Activated naive CD4-positive, alpha-beta T cell treated with anti-CD3 and anti-CD28 coated beads for 36 hours (primary cell): ENCODE data around the gene PDP2. TPM values are rescaled to one million over a fixed set of nuclear protein-coding genes. Genes with fewer than 3 reads are reported as not detected.

Experiments
- CTCF ChIA-PET: fragments of 350-600 bp; sonication (Branson Sonifier 250); formaldehyde crosslinking; loops from one replicate; lab custom pipeline; 2021; ENCODE audit warnings: antibody characterized with exemption; lab: Charles Lee
- DNase-seq: peaks from one replicate; pipeline ENCODE4 v3.0.0-alpha.2; 2020
- H3K27ac Mint-ChIP-seq: one replicate; pipeline ENCODE4 v1.8.0; 2021; ENCODE audit warnings: mild to moderate bottlenecking, mixed read lengths
- H3K27me3 Mint-ChIP-seq: one replicate; pipeline ENCODE4 v1.8.0; 2021; ENCODE audit warnings: low read depth, mixed read lengths
- H3K36me3 Mint-ChIP-seq: one replicate; pipeline ENCODE4 v1.8.0; 2021; ENCODE audit warnings: low read depth, mixed read lengths
- H3K4me1 Mint-ChIP-seq: one replicate; pipeline ENCODE4 v1.8.0; 2021; ENCODE audit warnings: low read depth, mixed read lengths
- H3K4me3 Mint-ChIP-seq: one replicate; pipeline ENCODE4 v1.8.0; 2021; ENCODE audit warnings: mild to moderate bottlenecking, moderate library complexity, mixed read lengths
- H3K9me3 Mint-ChIP-seq: one replicate; pipeline ENCODE4 v1.8.0; 2021; ENCODE audit warnings: mixed read lengths
- intact Hi-C: fragments of 100-400 bp; cut with micrococcal nuclease; formaldehyde crosslinking; loops from one replicate; pipeline ENCODE4 v1.15.1; 2023
- total RNA-seq, 2 experiments: library from RNA; stranded (reverse); gene quantifications; one replicate each; pipeline ENCODE4 v1.2.3, GENCODE V29; 2021

Gene PDP2
- total RNA-seq, 2 experiments from 2014 or later, result 18.8 to 20.6 TPM

DNA sequence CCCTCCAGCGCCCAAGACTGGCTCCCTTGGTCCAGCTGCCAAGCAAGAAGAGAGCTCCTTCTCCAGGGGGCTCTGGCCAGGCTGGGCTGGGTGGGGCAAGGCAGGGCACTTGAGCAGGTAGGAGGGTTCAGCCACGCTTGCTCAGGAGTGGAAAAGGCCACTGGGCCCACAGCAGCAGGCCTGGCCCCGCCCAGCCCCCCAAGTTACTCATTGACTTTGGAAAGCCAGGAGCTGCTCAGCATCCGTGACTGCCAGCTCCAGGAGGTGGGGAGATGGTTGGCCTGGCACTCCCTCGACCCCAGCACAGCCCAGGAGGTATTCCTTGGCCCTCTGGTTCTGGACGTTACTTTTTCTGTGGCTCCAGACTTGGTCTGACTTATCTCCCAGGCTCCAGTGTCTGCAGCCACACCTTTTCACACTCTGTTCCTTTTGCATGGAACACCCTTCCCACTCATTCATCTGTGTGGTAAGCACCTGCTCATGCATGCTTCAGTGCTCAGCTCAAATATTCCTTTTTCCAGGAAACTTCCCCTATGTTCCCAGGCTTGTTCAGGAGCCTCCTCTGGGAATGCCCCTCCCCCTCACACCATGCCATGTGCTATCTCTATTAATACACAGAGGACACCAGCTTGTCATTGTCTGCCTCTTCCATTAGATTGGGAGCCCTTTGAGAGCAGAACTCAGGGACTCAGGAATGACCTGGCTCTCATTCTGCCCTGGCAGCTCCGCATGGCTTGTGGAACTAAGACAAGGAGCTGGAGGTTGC lies 38.7 kb downstream of the PDP2 start, which contains the start of gene CDH16:
CDH16 (minus strand) TSS at position 83 of the 766 bp plus-strand sequence. CDS start 820 bp downstream, outside the sequence.
- no peak for DNase-seq
- CTCF ChIA-PET, result interaction anchor here (1.8 kb wide), 1 partner anchor 24 kb away, joined by 6 read pairs; no protein-coding TSS in a partner anchor
- Mint-ChIP-seq H3K27ac (no peak within 1 kb of the TSS), H3K9me3 (no peaks in the 10 kb centered on the region), H3K36me3 (no peaks in the 10 kb centered on the region), H3K4me3 (no peak within 1 kb of the TSS), H3K27me3 (peaks cover 10% of the 10 kb centered on the region), H3K4me1 (no peaks in the 10 kb centered on the region)
- intact Hi-C loops, result no loop called here

DNA sequence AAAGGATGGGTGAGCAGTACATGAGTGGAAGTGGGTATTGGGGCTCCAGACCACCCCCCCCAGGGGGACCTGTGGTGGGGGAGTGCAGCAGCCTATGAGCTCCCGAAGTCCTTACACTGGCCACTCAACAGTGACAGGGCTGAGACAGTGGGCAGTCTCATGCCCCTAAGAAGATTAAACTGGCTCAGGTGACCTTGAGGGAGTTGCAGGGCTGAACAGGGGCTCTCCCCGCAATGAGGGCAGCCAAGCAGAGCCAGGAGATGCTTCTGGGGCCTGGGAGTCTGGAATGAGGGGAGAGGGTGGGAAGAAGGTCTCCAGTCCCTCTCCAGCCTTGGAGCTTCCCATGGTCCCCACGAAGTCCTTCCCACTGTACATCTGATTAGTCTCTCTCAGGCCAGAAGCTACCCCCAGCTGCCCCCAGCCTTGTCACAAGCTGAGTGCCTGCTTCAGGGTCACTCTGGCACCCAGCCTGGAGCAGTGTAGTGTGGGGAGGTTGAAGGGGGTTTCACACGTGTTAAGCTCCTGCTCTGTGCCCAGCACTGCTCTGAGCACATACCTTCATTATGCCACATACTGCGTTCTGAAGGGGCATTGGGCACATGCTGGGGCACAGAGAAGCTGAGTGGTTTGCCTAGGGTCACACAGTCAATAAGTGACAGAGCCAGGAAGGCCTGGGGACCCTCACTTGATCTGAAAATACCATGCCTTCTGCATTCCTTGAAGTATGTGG lies 39.4 kb downstream of the PDP2 start:
- CTCF ChIA-PET, result no interaction called here
- DNase-seq, result no peak
- Mint-ChIP-seq H3K27me3 (peaks cover 15% of the 10 kb centered on the region), H3K4me1 (no peaks in the 10 kb centered on the region), H3K4me3 (no peak overlapping the region), H3K9me3 (no peaks in the 10 kb centered on the region), H3K36me3 (no peaks in the 10 kb centered on the region), H3K27ac (no peak overlapping the region)
- intact Hi-C loops, result no loop called here

DNA sequence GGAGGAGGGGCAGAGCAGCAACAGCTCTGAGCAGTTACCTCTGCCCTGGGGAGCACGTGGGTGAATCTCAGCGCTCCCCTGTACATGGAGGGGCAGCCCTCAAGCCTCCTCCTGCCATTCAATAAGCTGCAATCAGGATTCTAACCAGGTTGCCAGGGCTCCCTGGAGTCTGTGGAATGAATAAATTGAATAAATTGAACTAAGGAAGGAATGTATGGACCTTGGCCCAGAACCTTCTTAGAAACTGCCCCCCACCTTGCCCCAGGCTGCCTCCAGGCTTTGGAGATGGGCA lies 39.9 kb downstream of the PDP2 start:
- intact Hi-C loops, result no loop called here
- H3K4me1 Mint-ChIP-seq, result peaks cover under 1% of the 10 kb centered on the region
- no peak overlapping the region for H3K27ac Mint-ChIP-seq
- no peaks in the 10 kb centered on the region for H3K9me3 Mint-ChIP-seq
- H3K4me3 Mint-ChIP-seq, result no peak overlapping the region
- CTCF ChIA-PET, result no interaction called here
- DNase-seq, result no peak
- peaks cover 16% of the 10 kb centered on the region for H3K27me3 Mint-ChIP-seq
- no peaks in the 10 kb centered on the region for H3K36me3 Mint-ChIP-seq

DNA sequence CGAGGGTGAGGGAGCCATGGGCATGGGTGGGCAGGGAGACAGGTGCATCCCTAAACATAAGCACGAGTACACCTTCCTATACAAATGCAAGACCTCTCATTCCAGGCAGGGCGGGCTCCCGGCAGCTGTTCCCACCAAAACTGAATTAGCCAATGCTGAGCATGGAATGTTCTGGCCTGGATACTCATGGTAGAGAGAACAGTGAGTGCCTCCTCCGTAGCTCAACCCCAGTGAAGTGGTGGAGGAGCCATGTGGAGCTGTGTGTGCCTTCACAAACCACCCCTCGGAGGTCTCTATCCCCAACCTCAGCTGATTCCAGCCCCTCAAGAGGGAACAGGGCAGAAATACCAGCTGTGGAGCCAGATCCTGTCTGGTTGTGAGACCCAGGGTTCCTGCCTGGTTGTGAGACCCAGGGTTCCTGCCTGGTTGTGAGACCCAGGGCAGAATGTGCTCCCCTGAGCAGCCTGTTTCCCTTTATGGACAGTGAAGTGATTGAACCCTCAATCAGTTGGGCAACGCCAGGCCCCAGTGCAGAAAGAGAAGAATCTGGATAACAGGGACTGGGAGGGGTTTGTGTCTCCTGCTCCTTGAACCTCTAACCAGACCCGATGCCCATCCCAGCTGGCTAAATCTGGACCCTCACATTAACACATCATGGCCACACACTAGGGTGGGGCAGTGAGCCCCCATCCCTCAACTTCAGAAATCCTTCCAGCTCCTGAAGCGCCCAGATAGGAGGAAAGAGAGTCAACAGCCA lies 40.8 kb downstream of the PDP2 start:
- DNase-seq, result no peak
- peaks cover 24% of the 10 kb centered on the region for H3K27me3 Mint-ChIP-seq
- H3K36me3 Mint-ChIP-seq, result no peaks in the 10 kb centered on the region
- H3K27ac Mint-ChIP-seq, result no peak overlapping the region
- H3K4me1 Mint-ChIP-seq, result peaks cover 7% of the 10 kb centered on the region
- intact Hi-C loops, result no loop called here
- no peaks in the 10 kb centered on the region for H3K9me3 Mint-ChIP-seq
- no peak overlapping the region for H3K4me3 Mint-ChIP-seq
- CTCF ChIA-PET, result interaction anchor here (0.6 to 1.7 kb wide), 4 partner anchors 9 to 91 kb away, joined by 3 to 6 read pairs (median 3); no protein-coding TSS in a partner anchor

DNA sequence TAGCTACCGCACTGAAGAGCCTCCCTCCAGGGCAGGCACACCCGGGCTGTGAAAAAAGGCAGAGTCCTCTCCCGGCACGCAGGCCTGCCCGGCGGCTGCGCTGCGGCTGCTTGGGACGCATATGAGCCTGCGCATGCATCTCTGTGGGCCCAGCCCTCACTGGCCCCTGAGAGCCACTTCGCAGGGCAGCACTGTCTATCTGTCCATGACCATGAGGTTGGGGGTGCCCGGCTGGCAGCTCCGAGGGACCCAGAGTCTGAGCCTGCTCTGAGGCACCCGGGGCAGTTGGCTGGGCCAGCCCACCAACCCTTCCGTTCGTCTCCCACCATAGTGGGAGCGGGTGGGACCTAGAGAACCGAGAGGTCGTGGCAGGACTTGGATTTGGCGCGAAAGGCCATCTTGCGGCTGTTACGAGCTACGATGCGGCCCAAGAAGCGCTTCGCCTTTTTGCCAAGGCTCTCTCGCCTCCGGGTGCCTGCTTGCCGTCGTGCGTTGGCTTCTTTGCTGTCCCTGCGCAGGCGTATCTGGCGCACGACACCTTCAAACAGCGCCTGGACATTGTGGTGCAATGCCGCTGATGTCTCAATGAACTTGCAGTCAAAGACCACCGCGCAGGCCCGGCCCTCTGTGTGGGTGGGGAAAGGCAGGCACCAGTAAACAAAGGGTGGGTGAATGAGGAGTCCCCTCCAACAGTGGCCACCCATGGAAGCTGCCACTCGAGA lies 41.6 kb downstream of the PDP2 start:
- CTCF ChIA-PET, result interaction anchor here (0.6 to 1.7 kb wide), 5 partner anchors 10 to 92 kb away, joined by 3 to 7 read pairs (median 3); no protein-coding TSS in a partner anchor
- H3K9me3 Mint-ChIP-seq, result no peaks in the 10 kb centered on the region
- no peaks in the 10 kb centered on the region for H3K36me3 Mint-ChIP-seq
- no peak overlapping the region for H3K27ac Mint-ChIP-seq
- H3K4me1 Mint-ChIP-seq, result peaks cover 7% of the 10 kb centered on the region
- peaks cover 24% of the 10 kb centered on the region for H3K27me3 Mint-ChIP-seq
- intact Hi-C loops, result no loop called here
- H3K4me3 Mint-ChIP-seq, result no peak overlapping the region
- DNase-seq, result no peak

DNA sequence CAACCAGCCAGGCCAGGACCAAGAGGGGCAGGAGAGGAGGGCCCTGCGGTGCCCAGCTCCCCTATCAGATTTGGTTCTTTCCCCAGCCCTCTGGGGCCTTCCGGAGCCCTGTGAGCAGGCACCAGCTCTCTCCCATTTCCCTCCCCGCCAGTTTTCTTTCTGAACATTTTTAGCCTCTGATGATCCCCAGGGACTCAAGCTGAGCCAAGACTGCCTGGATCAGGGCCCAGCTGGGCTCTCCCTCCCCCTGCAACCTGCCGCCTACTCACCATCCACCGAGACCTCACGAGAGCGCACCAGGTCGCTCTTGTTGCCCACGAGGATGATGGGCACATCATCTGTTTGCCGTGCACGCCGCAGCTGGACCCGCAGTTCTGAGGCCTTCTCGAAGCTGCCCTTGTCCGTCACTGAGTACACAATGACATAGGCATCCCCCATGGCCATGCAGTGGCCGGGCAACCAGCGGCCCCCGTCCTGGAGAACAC lies 43.0 kb downstream of the PDP2 start:
- H3K4me3 Mint-ChIP-seq, result no peak overlapping the region
- H3K27ac Mint-ChIP-seq, result no peak overlapping the region
- intact Hi-C loops, result no loop called here
- no peaks in the 10 kb centered on the region for H3K36me3 Mint-ChIP-seq
- CTCF ChIA-PET, result interaction anchor here (1.6 kb wide), 1 partner anchor 10 kb away, joined by 7 read pairs; no protein-coding TSS in a partner anchor
- DNase-seq, result no peak
- peaks cover 8% of the 10 kb centered on the region for H3K4me1 Mint-ChIP-seq
- H3K27me3 Mint-ChIP-seq, result peaks cover 24% of the 10 kb centered on the region
- no peaks in the 10 kb centered on the region for H3K9me3 Mint-ChIP-seq

DNA sequence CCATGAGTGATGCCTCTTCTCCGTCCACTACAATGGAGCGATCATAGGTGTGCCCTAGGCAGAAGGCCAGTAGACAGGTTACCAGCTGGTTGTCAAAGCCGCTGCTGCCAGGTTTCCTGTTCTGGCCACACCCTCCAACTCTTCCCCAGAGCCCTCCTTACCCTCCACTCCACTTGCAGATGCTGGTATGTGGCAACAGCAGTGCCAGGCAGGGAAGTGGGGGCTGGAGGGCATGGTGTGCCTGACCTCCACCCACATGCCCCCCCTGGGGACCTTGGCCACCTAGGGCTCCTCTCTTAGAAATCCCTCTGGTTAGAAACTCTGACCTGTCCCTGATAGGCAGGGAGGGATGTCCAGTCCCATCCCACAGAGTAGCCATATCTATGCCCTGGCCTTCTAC lies 43.6 kb downstream of the PDP2 start:
- H3K4me1 Mint-ChIP-seq, result peaks cover 10% of the 10 kb centered on the region

DNA sequence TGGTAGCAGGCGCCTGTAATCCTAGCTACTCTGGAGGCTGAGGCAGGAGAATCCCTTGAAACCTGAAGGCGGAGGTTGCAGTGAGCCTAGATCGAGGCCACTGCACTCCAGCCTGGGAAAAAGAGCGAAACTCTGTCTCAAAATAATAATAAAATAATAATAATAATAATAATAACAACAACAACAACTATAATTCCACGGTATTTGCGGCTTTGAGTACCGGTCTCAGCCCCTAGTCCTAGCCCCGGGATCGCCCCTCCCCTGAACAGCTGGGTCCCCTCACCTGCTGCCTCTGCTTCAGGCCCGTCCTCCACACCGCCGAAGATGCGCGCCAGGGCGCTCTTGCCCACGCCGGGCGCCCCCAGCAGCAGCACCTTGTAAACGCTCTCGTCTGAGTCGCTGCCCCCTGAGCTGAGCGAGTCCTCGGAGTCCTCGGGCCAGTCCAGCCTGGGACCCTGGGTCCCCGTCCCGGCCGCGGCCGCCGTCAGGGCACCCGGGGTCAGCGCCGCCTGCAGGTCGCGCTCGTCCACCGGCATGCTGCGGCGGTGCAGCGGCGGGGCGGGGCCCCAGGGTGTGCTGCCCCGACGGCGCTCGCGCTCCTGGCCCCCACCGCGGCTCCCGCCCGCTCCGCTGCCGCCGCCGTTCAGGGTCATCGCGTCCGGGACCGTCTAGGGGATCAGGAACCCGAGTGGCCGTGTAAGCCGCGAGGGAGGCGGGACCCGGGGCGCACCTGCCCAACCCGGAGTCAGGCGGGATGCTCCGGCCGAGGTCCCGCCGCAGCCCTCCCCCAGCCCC lies 44.4 kb downstream of the PDP2 start:
- Mint-ChIP-seq H3K27ac (no peak overlapping the region), H3K27me3 (peaks cover 24% of the 10 kb centered on the region), H3K36me3 (no peaks in the 10 kb centered on the region), H3K4me3 (peak overlapping the region; percentile 66), H3K4me1 (peaks cover 10% of the 10 kb centered on the region), H3K9me3 (no peaks in the 10 kb centered on the region)
- CTCF ChIA-PET, result interaction anchor here (0.6 to 1.6 kb wide), 3 partner anchors 8 to 29 kb away, joined by 3 to 7 read pairs (median 3); no protein-coding TSS in a partner anchor
- intact Hi-C loops, result loop anchor here (2.0 to 5.0 kb wide), 2 partner anchors 94 to 517 kb away; partner anchors contain the start of gene NAE1
- peak; percentile 42 for DNase-seq

More for the DNA sequence above, 43.6 kb downstream of the PDP2 start:
- H3K4me3 Mint-ChIP-seq, result no peak overlapping the region
- intact Hi-C loops, result loop anchor here (2.0 kb wide), 1 partner anchor 93 kb away; the partner anchor contains the start of gene NAE1
- CTCF ChIA-PET, result interaction anchor here (1.6 kb wide), 1 partner anchor 9 kb away, joined by 7 read pairs; no protein-coding TSS in a partner anchor
- no peak overlapping the region for H3K27ac Mint-ChIP-seq
- H3K27me3 Mint-ChIP-seq, result peaks cover 24% of the 10 kb centered on the region
- no peaks in the 10 kb centered on the region for H3K36me3 Mint-ChIP-seq
- no peak for DNase-seq
- no peaks in the 10 kb centered on the region for H3K9me3 Mint-ChIP-seq

DNA sequence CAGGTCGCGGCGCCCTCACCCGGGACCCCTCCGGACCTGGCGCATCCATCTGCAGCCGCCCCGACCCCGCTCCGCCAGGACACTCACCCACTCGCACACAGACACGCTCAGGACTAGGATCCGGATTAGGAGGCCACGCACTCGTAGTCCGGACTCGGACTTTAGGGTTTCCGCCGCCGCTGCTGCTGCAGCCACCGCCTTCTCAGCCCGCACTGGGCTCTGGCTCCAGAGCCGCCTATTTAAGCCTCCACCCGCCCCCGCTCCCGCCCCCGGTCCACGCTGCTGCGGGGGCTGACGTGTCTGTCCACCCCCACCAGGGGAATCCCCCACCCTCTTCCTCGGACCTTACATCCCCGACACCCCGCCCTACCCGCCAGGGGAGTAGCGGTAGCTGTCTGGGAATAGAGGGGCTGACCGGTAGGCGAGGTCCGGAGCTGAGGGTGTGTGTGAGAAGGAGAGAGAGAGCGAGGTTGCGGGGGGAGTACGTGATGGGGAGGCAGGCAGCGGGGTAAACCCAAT lies 45.1 kb downstream of the PDP2 start, which contains the start of gene RRAD:
RRAD (minus strand) TSS at position 214 of the 519 bp plus-strand sequence. CDS start 356 bp downstream, outside the sequence.
- no peak for DNase-seq
- H3K9me3 Mint-ChIP-seq, result no peaks in the 10 kb centered on the region
- peaks cover 10% of the 10 kb centered on the region for H3K4me1 Mint-ChIP-seq
- no peaks in the 10 kb centered on the region for H3K36me3 Mint-ChIP-seq
- intact Hi-C loops, result loop anchor here (2.0 to 5.0 kb wide), 2 partner anchors 95 to 518 kb away; partner anchors contain the start of gene NAE1
- peaks cover 24% of the 10 kb centered on the region for H3K27me3 Mint-ChIP-seq
- H3K4me3 Mint-ChIP-seq, result peak within 1 kb of the TSS; percentile 66
- H3K27ac Mint-ChIP-seq, result no peak within 1 kb of the TSS
- CTCF ChIA-PET, result interaction anchor here (1.0 to 4.0 kb wide), 4 partner anchors 29 to 52 kb away, joined by 3 to 44 read pairs (median 4); no protein-coding TSS in a partner anchor

DNA sequence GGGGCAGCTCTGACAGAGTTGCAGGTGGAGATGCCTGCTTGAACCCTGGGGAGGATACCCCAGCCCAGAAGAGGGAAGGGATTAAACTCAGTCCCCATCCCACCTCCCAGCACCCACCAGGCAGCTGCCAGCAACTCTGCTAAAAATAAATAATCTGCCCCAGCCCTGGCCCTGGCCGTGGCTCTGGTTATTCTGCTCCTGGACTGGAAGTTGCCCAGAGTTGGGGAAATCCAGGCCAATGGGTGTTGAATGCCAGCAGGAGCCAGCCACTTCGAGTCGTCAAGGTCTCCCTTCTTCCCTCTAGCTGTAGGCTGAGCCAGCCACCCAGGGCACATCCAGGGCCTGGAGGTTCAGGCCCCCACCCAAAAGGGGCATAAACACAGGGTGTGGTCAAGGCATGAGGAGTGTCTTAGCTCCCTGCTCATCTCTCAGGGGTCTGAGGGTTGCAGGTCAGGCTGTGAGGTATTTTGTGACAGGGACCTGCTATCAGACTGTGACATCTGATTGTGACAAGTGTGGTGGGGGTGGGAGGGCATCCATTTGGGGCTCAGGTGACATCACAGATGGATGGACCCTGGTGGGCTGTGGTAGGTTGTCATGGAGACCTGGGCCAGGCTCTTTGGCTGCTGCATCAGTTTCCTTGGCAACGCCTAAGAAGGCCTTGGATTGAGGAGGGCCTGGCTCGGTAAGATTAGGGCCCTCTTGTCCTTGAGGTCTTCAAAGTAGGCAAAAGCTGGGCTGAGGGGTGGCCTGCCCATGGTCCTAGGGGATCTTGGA lies 46.0 kb downstream of the PDP2 start:
- H3K4me3 Mint-ChIP-seq, result no peak overlapping the region
- intact Hi-C loops, result loop anchor here (5.0 kb wide), 1 partner anchor 519 kb away; no protein-coding TSS in a partner anchor

More for the DNA sequence above, 46.0 kb downstream of the PDP2 start:
- Mint-ChIP-seq H3K9me3 (no peaks in the 10 kb centered on the region), H3K36me3 (no peaks in the 10 kb centered on the region), H3K4me1 (peaks cover 10% of the 10 kb centered on the region), H3K27me3 (peaks cover 24% of the 10 kb centered on the region), H3K27ac (no peak overlapping the region)
- DNase-seq, result no peak
- CTCF ChIA-PET, result interaction anchor here (0.6 to 4.0 kb wide), 5 partner anchors 15 to 58 kb away, joined by 3 to 44 read pairs (median 3); no protein-coding TSS in a partner anchor
